WI38 (cell line): ENCODE measurements around the gene RASL12.
"Not testable (repeated sequence)": the region's sequence is repeated elsewhere in the genome, so short reads cannot be mapped to it uniquely, and the experiment has no call there.

Experiments used
- H3K4me3 ChIP-seq: 2 replicates; pipeline ENCODE4 v1.5.1; 2011; ENCODE audit warnings: low read depth, mild to moderate bottlenecking, control low read depth, low read length
- CTCF ChIP-seq: IDR thresholded peaks from 2 replicates; pipeline ENCODE4 v1.5.1; 2012; ENCODE audit warnings: low read depth, mild to moderate bottlenecking, control low read depth, low read length

Gene RASL12

GRCh38 chr15:65051266-65051665 is 16.5 kb downstream of the RASL12 start:
- no peak overlapping the region for H3K4me3 ChIP-seq
- TF ChIP-seq CTCF = no peak

- no peak overlapping the region for H3K4me3 ChIP-seq
- TF ChIP-seq CTCF = no peak
Observed at GRCh38 chr15:65050270-65050669, 17.5 kb downstream of the RASL12 start.

- H3K4me3 ChIP-seq = no peak overlapping the region
- no peak for TF ChIP-seq CTCF
Observed at GRCh38 chr15:65049418-65049840, 18.4 kb downstream of the RASL12 start.

- TF ChIP-seq CTCF = no peak
- no peak overlapping the region for H3K4me3 ChIP-seq
Observed at GRCh38 chr15:65048241-65048640, 19.6 kb downstream of the RASL12 start.

- H3K4me3 ChIP-seq = no peak within 1 kb of the TSS
- TF ChIP-seq CTCF = no peak
Observed at GRCh38 chr15:65044724-65045481, 22.9 kb downstream of the RASL12 start, which contains the start of gene SLC51B. SLC51B (plus strand) TSS chr15:65045387; CDS start chr15:65050005, 4,618 bp downstream.

GRCh38 chr15:65044218-65044617 is 23.6 kb downstream of the RASL12 start:
- not testable (repeated sequence) for H3K4me3 ChIP-seq

- TF ChIP-seq CTCF = no peak
- H3K4me3 ChIP-seq = no peak overlapping the region
Observed at GRCh38 chr15:65042776-65043327, 24.9 kb downstream of the RASL12 start.

GRCh38 chr15:65041787-65042186 is 26.0 kb downstream of the RASL12 start:
- no peak for TF ChIP-seq CTCF

More at GRCh38 chr15:65041787-65042186, 26.0 kb downstream of the RASL12 start:
- H3K4me3 ChIP-seq = no peak overlapping the region
